Activated CD8-positive, alpha-beta T cell treated with anti-CD3 and anti-CD28 coated beads, Interleukin-2, amount 10 ng/mL, durations not matched to agents 7 days and 5 days (primary cell): ENCODE results near the gene RPLP2. TPM values are rescaled to one million over a fixed set of nuclear protein-coding genes. Genes with fewer than 3 reads are reported as not detected.

ENCODE experiments used
- ATAC-seq: fragments of 150-1000 bp; cut with Tn5 transposase; one replicate; pipeline ENCODE4 v1.10.0; 2021; ENCODE audit warnings: moderate library complexity
- CTCF ChIA-PET: fragments of 350-600 bp; sonication (Branson Sonifier 250); formaldehyde crosslinking; loops from one replicate; lab custom pipeline; 2021; ENCODE audit warnings: antibody characterized with exemption; lab: Charles Lee
- POLR2A ChIA-PET: fragments of 350-600 bp; sonication (Branson Sonifier 250); formaldehyde crosslinking; loops from one replicate; lab custom pipeline; 2021; ENCODE audit warnings: antibody characterized with exemption; lab: Charles Lee
- DNase-seq: peaks from one replicate; pipeline ENCODE4 v3.0.0-alpha.2; 2020
- H3K27ac Mint-ChIP-seq: one replicate; pipeline ENCODE4 v1.8.0; 2021; ENCODE audit warnings: mild to moderate bottlenecking, mixed read lengths
- H3K27me3 Mint-ChIP-seq: one replicate; pipeline ENCODE4 v1.8.0; 2021; ENCODE audit warnings: low read depth, mixed read lengths
- H3K36me3 Mint-ChIP-seq: one replicate; pipeline ENCODE4 v1.8.0; 2021; ENCODE audit warnings: low read depth, mixed read lengths
- H3K4me1 Mint-ChIP-seq: one replicate; pipeline ENCODE4 v1.8.0; 2021; ENCODE audit warnings: low read depth, mixed read lengths
- H3K4me3 Mint-ChIP-seq: one replicate; pipeline ENCODE4 v1.8.0; 2021; ENCODE audit warnings: mild to moderate bottlenecking, mixed read lengths
- H3K9me3 Mint-ChIP-seq: one replicate; pipeline ENCODE4 v1.8.0; 2022; ENCODE audit warnings: mixed read lengths; ENCODE audit not compliant: insufficient read depth
- total RNA-seq, 2 experiments: library from RNA; stranded (reverse); gene quantifications; one replicate each; pipeline ENCODE4 v1.2.3, GENCODE V29; 2021

Gene RPLP2
- total RNA-seq, 2 experiments from 2014 or later: 2,268 to 2,338 TPM

DNA sequence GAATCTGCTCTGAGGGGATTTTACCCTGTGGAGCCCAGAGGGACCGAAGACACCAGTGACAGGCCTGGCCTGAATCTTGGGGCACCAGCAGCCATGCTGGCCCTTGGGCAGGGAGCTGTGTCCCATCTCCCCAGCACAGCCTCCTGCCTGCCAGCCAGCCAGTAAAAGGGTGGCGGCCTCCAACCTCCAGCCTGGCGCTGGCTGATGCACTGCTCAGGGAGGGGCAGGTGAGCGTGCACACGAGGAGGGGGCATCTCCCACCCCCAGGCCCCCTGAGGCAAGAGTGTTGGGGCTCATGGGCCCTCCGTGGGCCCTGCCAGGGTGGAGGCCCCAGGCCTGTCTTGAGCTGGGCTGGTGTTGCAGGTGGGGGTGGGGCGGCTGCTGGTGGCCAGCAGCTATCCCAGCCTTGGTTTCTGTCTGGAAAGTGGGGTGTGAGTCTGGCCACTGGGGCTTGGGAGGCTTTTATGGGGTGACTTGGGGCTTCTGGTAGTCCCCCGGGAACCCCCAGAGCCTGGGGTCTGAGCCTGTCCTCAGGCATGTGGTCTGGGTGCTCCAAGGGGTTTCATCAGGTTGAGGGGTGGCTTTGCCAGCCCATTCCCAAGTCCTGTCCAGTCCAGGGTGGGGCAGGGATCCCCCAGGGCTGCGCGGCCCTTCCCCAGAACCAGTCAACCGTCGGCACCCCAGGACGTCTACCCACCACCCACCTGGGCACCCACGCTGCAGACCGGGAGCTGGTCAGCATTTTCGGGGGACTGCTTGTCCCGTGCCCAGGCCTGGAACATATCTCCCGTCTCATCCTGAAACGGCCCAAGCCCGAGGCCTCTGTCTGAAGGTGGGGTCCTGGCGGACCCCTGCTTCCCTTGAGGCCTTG is 50.7 kb downstream of the RPLP2 start:
- ChIA-PET CTCF (no interaction called here), POLR2A (interaction anchor here (0.8 to 0.9 kb wide), 2 partner anchors 35 to 50 kb away, joined by 3 read pairs; partner anchors contain the start of gene CHID1)
- Mint-ChIP-seq H3K36me3 (no peaks in the 10 kb centered on the region), H3K27ac (no peak overlapping the region), H3K4me1 (no peaks in the 10 kb centered on the region), H3K4me3 (no peak overlapping the region), H3K9me3 (no peaks in the 10 kb centered on the region), H3K27me3 (no peaks in the 10 kb centered on the region)
- no peak for ATAC-seq
- no peak for DNase-seq

DNA sequence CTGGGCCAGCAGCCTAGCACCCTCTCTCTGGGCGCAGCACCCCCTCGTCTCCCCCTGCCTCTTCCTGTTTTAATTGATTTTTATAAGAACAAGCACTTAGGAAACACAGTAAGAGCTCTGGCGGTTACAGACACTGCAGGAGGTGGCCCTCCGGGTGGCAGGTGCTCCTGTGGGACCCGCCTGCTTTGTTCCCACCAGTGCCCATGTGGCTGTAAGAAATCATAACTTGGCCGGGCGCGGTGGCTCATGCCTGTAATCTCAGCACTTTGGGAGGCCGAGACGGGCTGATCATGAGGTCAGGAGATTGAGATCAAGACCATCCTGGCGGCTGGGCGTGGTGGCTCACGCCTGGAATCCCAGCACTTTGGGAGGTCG is 51.3 kb downstream of the RPLP2 start:
- ATAC-seq: no peak
- no peak overlapping the region for H3K27ac Mint-ChIP-seq

DNA sequence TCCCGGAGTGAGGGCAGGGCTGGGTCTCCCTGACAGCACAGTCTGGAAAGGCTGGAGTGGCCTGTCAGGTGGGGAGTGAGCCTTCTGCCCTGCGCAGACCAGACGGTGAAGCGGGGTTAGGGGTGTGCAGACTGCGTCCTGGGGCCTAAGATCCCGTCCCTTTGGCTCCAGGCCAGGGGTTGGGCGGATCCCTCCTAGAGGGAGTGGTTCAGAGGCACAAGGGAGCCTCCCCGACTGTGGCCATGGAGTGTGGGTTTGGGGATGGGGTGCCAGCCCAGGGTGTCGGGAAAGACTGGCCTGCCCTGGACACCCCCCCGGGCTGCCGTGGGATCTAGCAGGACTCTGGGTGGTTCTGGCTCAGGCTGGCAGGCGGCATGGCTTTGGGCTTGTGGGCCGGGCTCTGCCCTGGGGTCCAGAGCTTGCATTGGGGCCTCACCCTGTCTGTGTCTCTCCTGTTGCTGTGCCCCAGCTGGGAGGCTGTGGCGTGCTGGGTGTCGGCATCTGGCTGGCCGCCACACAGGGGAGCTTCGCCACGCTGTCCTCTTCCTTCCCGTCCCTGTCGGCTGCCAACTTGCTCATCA is 52.4 kb downstream of the RPLP2 start:
- CTCF ChIA-PET: no interaction called here
- H3K9me3 Mint-ChIP-seq: no peaks in the 10 kb centered on the region
- no peaks in the 10 kb centered on the region for H3K36me3 Mint-ChIP-seq
- H3K4me1 Mint-ChIP-seq: no peaks in the 10 kb centered on the region
- POLR2A ChIA-PET: no interaction called here
- H3K27me3 Mint-ChIP-seq: no peaks in the 10 kb centered on the region
- H3K4me3 Mint-ChIP-seq: no peak overlapping the region
- ATAC-seq (no peak), DNase-seq (no peak)
- no peak overlapping the region for H3K27ac Mint-ChIP-seq

More for the DNA sequence above, 51.3 kb downstream of the RPLP2 start:
- Mint-ChIP-seq H3K27me3 (no peaks in the 10 kb centered on the region), H3K4me1 (no peaks in the 10 kb centered on the region), H3K4me3 (no peak overlapping the region), H3K9me3 (no peaks in the 10 kb centered on the region), H3K36me3 (no peaks in the 10 kb centered on the region)
- ChIA-PET POLR2A (interaction anchor here (0.8 kb wide), 1 partner anchor 34 kb away, joined by 3 read pairs; no protein-coding TSS in a partner anchor), CTCF (no interaction called here)
- DNase-seq: no peak

Other genes starting within 250 kb of the RPLP2 start
- gene LMNTD2, start 249.2 kb upstream of the RPLP2 start, total RNA-seq: under 1 TPM; 0.34 to 0.81 TPM
- 10 to 100 TPM; 32.2 to 36.1 TPM for gene RASSF7, start 249.0 kb upstream of the RPLP2 start, total RNA-seq
- 10 to 100 TPM; 53.7 to 58.1 TPM for gene PHRF1, start 233.5 kb upstream of the RPLP2 start, total RNA-seq
- 100 to 1,000 TPM; 120 to 136 TPM for gene IRF7, start 194.0 kb upstream of the RPLP2 start, total RNA-seq
- gene CDHR5, start 185.0 kb upstream of the RPLP2 start, total RNA-seq: not detected
- gene SCT, start 182.8 kb upstream of the RPLP2 start, total RNA-seq: not detected
- gene DRD4, start 172.7 kb upstream of the RPLP2 start, total RNA-seq: under 1 TPM; 0.42 to 0.76 TPM
- gene DEAF1, start 114.7 kb upstream of the RPLP2 start, total RNA-seq: 10 to 100 TPM; 34.1 to 36.7 TPM
- 10 to 100 TPM; 27.1 to 29.8 TPM for gene TMEM80, start 114.2 kb upstream of the RPLP2 start, total RNA-seq
- 10 to 100 TPM; 13.9 to 15.0 TPM for gene EPS8L2, start 103.7 kb upstream of the RPLP2 start, total RNA-seq
- gene TALDO1, start 62.5 kb upstream of the RPLP2 start, total RNA-seq: 100 to 1,000 TPM; 278 to 289 TPM
- 10 to 100 TPM; 52.1 to 63.2 TPM for gene GATD1, start 32.5 kb upstream of the RPLP2 start, total RNA-seq
- gene CEND1, start 19.9 kb upstream of the RPLP2 start, total RNA-seq: 1 to 10 TPM in 1 of 2 experiments, under 1 TPM in 1; 0.61 to 1.9 TPM
- gene SLC25A22, start 11.7 kb upstream of the RPLP2 start, total RNA-seq: 10 to 100 TPM; 51.2 to 56.4 TPM
- gene PIDD1, start 4.7 kb upstream of the RPLP2 start, total RNA-seq: 10 to 100 TPM; 59.3 to 60.5 TPM
- gene PNPLA2, start 8.9 kb downstream of the RPLP2 start, total RNA-seq: 10 to 100 TPM; 67.3 to 76.6 TPM
- 10 to 100 TPM; 17.2 to 18.7 TPM for gene CRACR2B, start 18.0 kb downstream of the RPLP2 start, total RNA-seq
- gene CD151, start 23.0 kb downstream of the RPLP2 start, total RNA-seq: 10 to 100 TPM; 27.0 to 29.7 TPM
- gene POLR2L, start 32.6 kb downstream of the RPLP2 start, total RNA-seq: 100 to 1,000 TPM; 127 to 140 TPM
- 10 to 100 TPM; 20.0 to 21.7 TPM for gene TSPAN4, start 32.9 kb downstream of the RPLP2 start, total RNA-seq
- 10 to 100 TPM; 46.1 to 48.4 TPM for gene CHID1, start 100.8 kb downstream of the RPLP2 start, total RNA-seq
- 10 to 100 TPM; 40.1 to 54.0 TPM for gene AP2A2, start 115.9 kb downstream of the RPLP2 start, total RNA-seq
- gene MUC6, start 226.8 kb downstream of the RPLP2 start, total RNA-seq: not detected